IPS-20b (cell line): ENCODE data around the gene SLC5A2.

Experiments used
- H3K27ac ChIP-seq: one replicate; pipeline ENCODE4 v1.5.1; 2013; ENCODE audit warnings: low read length
- H3K27me3 ChIP-seq: 2 replicates; pipeline ENCODE4 v1.6.1; 2013; ENCODE audit warnings: mild to moderate bottlenecking, low read length, inconsistent platforms; ENCODE audit not compliant: insufficient read depth
- H3K36me3 ChIP-seq: 2 replicates; pipeline ENCODE4 v1.6.1; 2013; ENCODE audit warnings: low read depth, mild to moderate bottlenecking, inconsistent platforms, low read length, moderate library complexity; ENCODE audit not compliant: insufficient read depth
- H3K4me1 ChIP-seq: 2 replicates; pipeline ENCODE4 v1.6.1; 2013; ENCODE audit warnings: mild to moderate bottlenecking, control low read depth, inconsistent platforms, low read length, moderate library complexity; ENCODE audit not compliant: insufficient read depth
- H3K4me3 ChIP-seq: 2 replicates; pipeline ENCODE4 v1.5.1; 2013; ENCODE audit warnings: mild to moderate bottlenecking, low read length, inconsistent platforms
- H3K9ac ChIP-seq: 2 replicates; pipeline ENCODE4 v1.6.1; 2013; ENCODE audit warnings: low read depth, mild to moderate bottlenecking, inconsistent platforms, low read length, moderate library complexity
- H3K9me3 ChIP-seq: 2 replicates; pipeline ENCODE4 v1.6.1; 2013; ENCODE audit warnings: mild to moderate bottlenecking, low read depth, low read length, inconsistent platforms; ENCODE audit not compliant: insufficient read depth

SLC5A2 gene

DNA sequence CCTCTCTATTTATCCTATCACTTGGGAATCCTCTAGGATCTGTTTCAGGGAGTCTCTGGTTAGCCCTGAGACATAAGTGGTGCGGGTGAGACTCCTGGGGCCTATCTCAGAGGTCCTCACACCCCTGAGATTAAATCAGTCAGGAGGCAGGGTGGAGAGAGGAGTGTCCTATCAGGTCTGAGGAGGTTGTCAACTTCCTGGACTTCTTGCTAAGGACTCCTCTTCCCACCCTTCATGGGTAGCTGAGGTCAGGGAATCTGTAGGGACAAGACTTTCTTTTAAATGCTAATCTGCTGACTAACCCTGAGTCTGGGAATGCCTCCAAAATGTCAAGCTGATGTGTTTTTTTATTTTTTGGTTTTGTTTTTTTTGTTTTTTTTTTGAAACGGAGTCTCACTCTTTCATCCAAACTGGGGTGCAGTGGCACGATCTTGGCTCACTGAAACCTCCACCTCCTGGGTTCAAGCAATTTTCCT is 30.3 kb upstream of the SLC5A2 start:
- Histone ChIP-seq H3K9me3 (no peaks in the 10 kb centered on the region), H3K27me3 (no peaks in the 10 kb centered on the region), H3K9ac (no peak overlapping the region), H3K4me1 (peaks cover 24% of the 10 kb centered on the region), H3K4me3 (no peak overlapping the region), H3K27ac (no peak overlapping the region), H3K36me3 (no peaks in the 10 kb centered on the region)

GRCh38 chr16:31453255-31454204 is 29.4 kb upstream of the SLC5A2 start:
- Histone ChIP-seq H3K9ac (peak overlapping the region; percentile 6; the same call in 1 of the 2 replicates), H3K27ac (no peak overlapping the region)

DNA sequence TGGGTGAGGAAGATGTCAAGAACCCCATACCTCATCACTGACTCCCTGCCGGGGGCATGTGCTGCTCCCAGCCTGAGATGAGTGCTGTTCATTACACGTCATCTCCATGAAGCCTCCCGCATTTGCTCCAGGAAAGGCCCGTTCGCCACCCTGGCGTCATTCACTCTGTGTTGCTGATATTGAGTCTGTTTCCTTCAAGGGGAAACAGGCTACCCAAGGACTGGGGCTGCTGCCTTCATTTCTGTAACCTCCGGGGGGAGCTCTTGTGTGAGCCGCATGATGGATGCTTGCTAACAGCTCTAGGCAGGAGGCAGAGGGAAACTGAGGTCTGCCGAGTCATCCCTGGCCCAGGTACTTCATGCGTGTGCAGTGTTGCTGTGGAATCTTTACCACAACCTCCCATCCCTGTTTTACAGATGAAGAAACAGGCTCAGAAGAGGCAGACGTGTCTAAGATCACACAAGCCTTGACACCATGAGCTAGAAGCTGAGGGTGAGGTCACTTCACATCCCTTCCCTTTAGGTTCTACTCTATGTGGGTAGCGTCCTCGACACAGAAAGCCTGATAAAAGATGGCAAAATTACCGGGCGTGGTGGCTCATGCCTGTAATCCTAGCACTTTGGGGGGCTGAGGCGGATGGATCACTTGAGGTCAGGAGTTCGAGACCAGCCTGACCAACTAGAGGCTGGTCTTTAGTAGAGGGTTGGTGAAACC is 27.2 kb upstream of the SLC5A2 start:
- Histone ChIP-seq H3K36me3 (no peaks in the 10 kb centered on the region), H3K27ac (no peak overlapping the region), H3K27me3 (no peaks in the 10 kb centered on the region), H3K9me3 (no peaks in the 10 kb centered on the region), H3K4me1 (peaks cover 24% of the 10 kb centered on the region), H3K9ac (no peak overlapping the region), H3K4me3 (no peak overlapping the region)

More at GRCh38 chr16:31453255-31454204, 29.4 kb upstream of the SLC5A2 start:
- H3K4me3 ChIP-seq: no peak overlapping the region
- H3K4me1 ChIP-seq: peaks cover 24% of the 10 kb centered on the region
- no peaks in the 10 kb centered on the region for H3K36me3 ChIP-seq
- no peaks in the 10 kb centered on the region for H3K9me3 ChIP-seq
- H3K27me3 ChIP-seq: no peaks in the 10 kb centered on the region

DNA sequence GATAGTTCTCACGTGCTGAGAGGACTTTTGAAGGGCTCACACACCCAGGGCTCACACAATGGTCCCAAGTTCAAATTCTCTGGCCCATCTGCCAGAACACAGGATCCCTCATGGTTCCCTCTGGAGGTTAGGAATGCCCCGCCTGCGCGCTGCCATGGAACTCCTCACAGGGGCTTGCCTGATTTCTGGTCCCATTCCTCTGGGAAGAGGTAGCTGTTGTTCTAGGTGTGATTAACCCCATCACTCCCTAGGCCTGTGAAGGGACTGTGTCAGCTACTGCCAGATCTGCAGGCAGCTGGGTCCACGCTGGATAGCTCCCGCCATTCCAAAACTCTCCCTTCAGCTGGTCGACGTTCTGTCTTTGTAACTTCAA is 25.9 kb upstream of the SLC5A2 start:
- Histone ChIP-seq H3K36me3 (no peaks in the 10 kb centered on the region), H3K9me3 (no peaks in the 10 kb centered on the region), H3K4me1 (peaks cover 19% of the 10 kb centered on the region), H3K27me3 (no peaks in the 10 kb centered on the region), H3K9ac (no peak overlapping the region), H3K27ac (no peak overlapping the region), H3K4me3 (peak overlapping the region; percentile 81; the same call in 1 of the 2 replicates)

GRCh38 chr16:31458073-31458843 is 24.7 kb upstream of the SLC5A2 start:
- peak overlapping the region; percentile 93 for H3K27ac ChIP-seq
- no peaks in the 10 kb centered on the region for H3K36me3 ChIP-seq
- H3K27me3 ChIP-seq: no peaks in the 10 kb centered on the region
- peak overlapping the region; percentile 81 for H3K4me3 ChIP-seq
- no peaks in the 10 kb centered on the region for H3K9me3 ChIP-seq
- peak overlapping the region; percentile 96; the same call in 1 of the 2 replicates for H3K9ac ChIP-seq
- peaks cover 9% of the 10 kb centered on the region for H3K4me1 ChIP-seq

- H3K36me3 ChIP-seq: no peaks in the 10 kb centered on the region
- H3K27me3 ChIP-seq: no peaks in the 10 kb centered on the region
- H3K4me3 ChIP-seq: peak within 1 kb of the TSS; percentile 83
- H3K27ac ChIP-seq: peak within 1 kb of the TSS; percentile 93
- H3K4me1 ChIP-seq: peaks cover 3% of the 10 kb centered on the region; the same call in 1 of the 2 replicates
- H3K9me3 ChIP-seq: no peaks in the 10 kb centered on the region
- peak within 1 kb of the TSS; percentile 96 for H3K9ac ChIP-seq
These were observed 23.9 kb upstream of the SLC5A2 start, which contains the start of gene ARMC5 for GRCh38 chr16:31458844-31459686. Gene ARMC5, plus strand, starts transcription at chr16:31459501. Its CDS starts 24 bp downstream, at chr16:31459525.

- peak overlapping the region; percentile 83 for H3K4me3 ChIP-seq
- peaks cover 3% of the 10 kb centered on the region; the same call in 1 of the 2 replicates for H3K4me1 ChIP-seq
- no peaks in the 10 kb centered on the region for H3K9me3 ChIP-seq
- H3K27ac ChIP-seq: peak overlapping the region; percentile 93
- peak overlapping the region; percentile 96 for H3K9ac ChIP-seq
- H3K36me3 ChIP-seq: 0 out of 2 replicates have a peak, but pooled peaks cover 3% of the 10 kb centered on the region
- H3K27me3 ChIP-seq: no peaks in the 10 kb centered on the region
These were observed 23.0 kb upstream of the SLC5A2 start for GRCh38 chr16:31459687-31460581.

DNA sequence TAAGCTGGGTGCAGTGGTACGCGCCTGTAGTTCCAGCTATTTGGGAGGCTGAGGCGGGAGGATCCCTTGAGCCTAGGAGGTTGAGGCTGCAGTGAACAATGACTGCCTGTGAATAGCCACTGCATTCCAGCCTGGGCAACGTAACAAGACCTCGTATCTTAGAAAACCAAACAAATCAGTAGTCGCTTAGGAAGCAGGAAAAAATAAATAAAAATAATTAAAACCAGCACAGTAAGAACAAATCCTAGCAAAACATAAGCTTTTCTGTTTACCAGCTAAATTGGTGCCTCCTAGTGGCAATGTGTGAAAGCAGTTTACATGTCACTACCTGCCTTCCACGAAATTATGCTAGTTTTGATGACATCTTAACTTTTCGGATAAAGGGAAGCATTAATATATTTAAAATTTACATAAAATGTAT is 22.3 kb upstream of the SLC5A2 start:
- Histone ChIP-seq H3K4me3 (peak overlapping the region; percentile 83), H3K4me1 (peaks cover 3% of the 10 kb centered on the region; the same call in 1 of the 2 replicates), H3K9me3 (no peaks in the 10 kb centered on the region), H3K9ac (peak overlapping the region; percentile 85; the same call in 1 of the 2 replicates), H3K36me3 (peaks cover 6% of the 10 kb centered on the region; the same call in 1 of the 2 replicates), H3K27me3 (no peaks in the 10 kb centered on the region), H3K27ac (no peak overlapping the region)

GRCh38 chr16:31461201-31461920 is 21.6 kb upstream of the SLC5A2 start:
- Histone ChIP-seq H3K27ac (no peak overlapping the region), H3K9me3 (no peaks in the 10 kb centered on the region), H3K4me3 (no peak overlapping the region), H3K27me3 (no peaks in the 10 kb centered on the region), H3K4me1 (peaks cover 3% of the 10 kb centered on the region; the same call in 1 of the 2 replicates), H3K9ac (no peak overlapping the region), H3K36me3 (peaks cover 7% of the 10 kb centered on the region; the same call in 1 of the 2 replicates)
